GM10248 (cell line): ENCODE results near the gene BARHL2.

ENCODE experiments used
- CTCF ChIA-PET: fragments of 300-600 bp; sonication (Branson Sonifier 250); formaldehyde crosslinking; extraction: SDS; loops from one replicate; lab custom pipeline; 2021; ENCODE audit warnings: antibody characterized with exemption; lab: Yijun Ruan, JAX
- POLR2A ChIA-PET: fragments of 350-650 bp; sonication (Branson Sonifier 250); formaldehyde crosslinking; extraction: SDS; loops from one replicate; lab custom pipeline; 2020; ENCODE audit warnings: antibody characterized with exemption; lab: Yijun Ruan, JAX
- DNase-seq: peaks from one replicate; pipeline ENCODE4 v3.0.0; 2012; ENCODE audit errors: extremely low spot score
- CTCF ChIP-seq: IDR thresholded peaks from 2 replicates; pipeline ENCODE4 v1.5.1; 2012; ENCODE audit warnings: mild to moderate bottlenecking, low read depth; ENCODE audit errors: extremely low read depth, missing control alignments, control extremely low read depth

Gene BARHL2

GRCh38 chr1:90748668-90749067 lies 31.6 kb upstream of the BARHL2 start:
- CTCF ChIA-PET, result no interaction called here
- POLR2A ChIA-PET, result no interaction called here
- TF ChIP-seq CTCF, result no peak

GRCh38 chr1:90746857-90747256 lies 29.8 kb upstream of the BARHL2 start:
- no peak for TF ChIP-seq CTCF
- POLR2A ChIA-PET, result no interaction called here

More at GRCh38 chr1:90748668-90749067, 31.6 kb upstream of the BARHL2 start:
- no peak for DNase-seq

GRCh38 chr1:90745972-90746371 lies 28.9 kb upstream of the BARHL2 start:
- ChIA-PET CTCF (no interaction called here), POLR2A (no interaction called here)
- no peak for TF ChIP-seq CTCF
- no peak for DNase-seq

More at GRCh38 chr1:90746857-90747256, 29.8 kb upstream of the BARHL2 start:
- no peak for DNase-seq
- CTCF ChIA-PET, result interaction anchor here (0.9 to 1.3 kb wide), 2 partner anchors 18 to 25 kb away, joined by 3 to 5 read pairs; no protein-coding TSS in a partner anchor

GRCh38 chr1:90732136-90732535 lies 15.0 kb upstream of the BARHL2 start:
- DNase-seq, result no peak
- no peak for TF ChIP-seq CTCF
- CTCF ChIA-PET, result interaction anchor here (4.6 kb wide), 1 partner anchor 12 kb away, joined by 27 read pairs; no protein-coding TSS in a partner anchor
- POLR2A ChIA-PET, result no interaction called here

GRCh38 chr1:90731382-90732050 lies 14.4 kb upstream of the BARHL2 start:
- no peak for TF ChIP-seq CTCF
- no peak for DNase-seq
- CTCF ChIA-PET, result interaction anchor here (0.9 to 4.6 kb wide), 4 partner anchors 9 to 125 kb away, joined by 3 to 27 read pairs (median 3); no protein-coding TSS in a partner anchor
- POLR2A ChIA-PET, result no interaction called here

GRCh38 chr1:90730243-90731022 lies 13.3 kb upstream of the BARHL2 start:
- POLR2A ChIA-PET, result no interaction called here

More at GRCh38 chr1:90730243-90731022, 13.3 kb upstream of the BARHL2 start:
- no peak for TF ChIP-seq CTCF
- CTCF ChIA-PET, result interaction anchor here (0.7 to 4.6 kb wide), 10 partner anchors 9 to 435 kb away, joined by 3 to 30 read pairs (median 3); no protein-coding TSS in a partner anchor
- DNase-seq, result no peak
